LHCN-M2 (cell line): ENCODE data around the gene SYT8. TPM values are rescaled to one million over a fixed set of nuclear protein-coding genes. Genes with fewer than 3 reads are reported as not detected.
"Not testable (repeated sequence)": the region's sequence is repeated elsewhere in the genome, so short reads cannot be mapped to it uniquely, and the experiment has no call there.

Source experiments
- DNase-seq: peaks from one replicate; pipeline ENCODE4 v3.0.0-alpha.2; 2012; ENCODE audit warnings: low read depth
- total RNA-seq: library from RNA; depleted of rRNA; stranded (reverse); fragments of >200 nt; gene quantifications from 2 replicates; pipeline ENCODE4 v1.2.3, GENCODE V29; 2014

SYT8 gene
- total RNA-seq, 1 experiment from 2014 or later = 0.17 TPM

GRCh38 chr11:1872267-1872985 is 37.6 kb downstream of the SYT8 start:
- no peak for DNase-seq

GRCh38 chr11:1873048-1873812 is 38.4 kb downstream of the SYT8 start:
- peak; percentile 86 for DNase-seq

GRCh38 chr11:1873813-1874150 is 39.0 kb downstream of the SYT8 start:
- not testable (repeated sequence) for DNase-seq

- not testable (repeated sequence) for DNase-seq
Observed at GRCh38 chr11:1874441-1875092, 39.8 kb downstream of the SYT8 start.

- DNase-seq = peak; percentile 56
Observed at GRCh38 chr11:1875093-1875850, 40.5 kb downstream of the SYT8 start.

- DNase-seq = peak; percentile 43
Observed at GRCh38 chr11:1875851-1876301, 41.1 kb downstream of the SYT8 start.

GRCh38 chr11:1876361-1877063 is 41.7 kb downstream of the SYT8 start:
- DNase-seq = peak; percentile 90

GRCh38 chr11:1877211-1878136 is 42.7 kb downstream of the SYT8 start:
- DNase-seq = peak; percentile 68

GRCh38 chr11:1878137-1879031 is 43.6 kb downstream of the SYT8 start:
- DNase-seq = no peak

GRCh38 chr11:1879342-1879940 is 44.7 kb downstream of the SYT8 start:
- DNase-seq = no peak

- peak; percentile 41 for DNase-seq
Observed at GRCh38 chr11:1879941-1880720, 45.3 kb downstream of the SYT8 start.

GRCh38 chr11:1880746-1881441 is 46.1 kb downstream of the SYT8 start:
- no peak for DNase-seq

- no peak for DNase-seq
Observed at GRCh38 chr11:1881442-1882264, 46.9 kb downstream of the SYT8 start.

- peak; percentile 47 for DNase-seq
Observed at GRCh38 chr11:1882265-1883238, 47.8 kb downstream of the SYT8 start.
